B cell (primary cell): Measurements from ENCODE around the gene TMEM236. TPM values are rescaled to one million over a fixed set of nuclear protein-coding genes. Genes with fewer than 3 reads are reported as not detected.

Source experiments
- ATAC-seq: fragments of 200-7000 bp; cut with Tn5 transposase; one replicate; pipeline ENCODE4 v1.10.0; 2021; ENCODE audit warnings: low read depth, mild to moderate bottlenecking, moderate number of reproducible peaks, moderate library complexity
- CTCF ChIA-PET: fragments of 350-600 bp; sonication (Branson Sonifier 250); formaldehyde crosslinking; loops from one replicate; lab custom pipeline; 2021; ENCODE audit warnings: antibody characterized with exemption, inconsistent platforms; lab: Charles Lee
- POLR2A ChIA-PET: fragments of 350-600 bp; sonication (Branson Sonifier 250); formaldehyde crosslinking; loops from one replicate; lab custom pipeline; 2021; ENCODE audit warnings: antibody characterized with exemption; lab: Charles Lee
- DNase-seq: peaks from one replicate; pipeline ENCODE4 v3.0.0; 2013
- H2AFZ ChIP-seq: 2 replicates; pipeline ENCODE4 v1.6.1; 2012; ENCODE audit warnings: mild to moderate bottlenecking, low read depth, low read length; ENCODE audit not compliant: insufficient read depth, poor library complexity, severe bottlenecking
- H3K27ac ChIP-seq, 2 donors: 1 replicate in 1 of 2; 2 replicates in 1 of 2; pipeline ENCODE4 v1.5.1; 2012 to 2013; ENCODE audit warnings: low read length in 2 of 2, mild to moderate bottlenecking in 2 of 2, moderate library complexity in 1 of 2
- H3K27me3 ChIP-seq, 4 experiments: fragments of 200-600 bp in 1 of 4; sonication (generic) in 1 of 4; replicated peaks in 1 of 4; 1 replicate in 2 of 4; 2 replicates in 2 of 4; pipeline versions ENCODE4 v1.6.1 to v1.7.0; 2013 to 2016; ENCODE audit warnings: low read length in 3 of 4, mild to moderate bottlenecking in 2 of 4, mixed read lengths in 1 of 4, moderate library complexity in 1 of 4; ENCODE audit not compliant: insufficient read depth in 4 of 4, control insufficient read depth in 3 of 4; ENCODE audit errors: control extremely low read depth in 1 of 4
- H3K36me3 ChIP-seq, 2 experiments: replicated peaks in 1 of 2; 1 replicate in 1 of 2; 2 replicates in 1 of 2; pipeline versions ENCODE4 v1.6.1 to v1.7.1; 2013; ENCODE audit warnings: low read length in 1 of 2; ENCODE audit not compliant: insufficient read depth in 2 of 2, control insufficient read depth in 1 of 2; ENCODE audit errors: control extremely low read depth in 1 of 2, extremely low read depth in 1 of 2
- H3K4me1 ChIP-seq, 2 donors: fragments of 200-600 bp in 1 of 2; sonication (generic) in 1 of 2; 1 replicate in 1 of 2; 2 replicates in 1 of 2; pipeline versions ENCODE4 v1.5.1 to v1.6.1; 2013 to 2017; ENCODE audit warnings: low read length in 2 of 2; ENCODE audit not compliant: control insufficient read depth in 2 of 2, insufficient read depth in 2 of 2
- H3K4me2 ChIP-seq: replicated peaks from 2 replicates; pipeline ENCODE3; 2012; ENCODE audit warnings: mild to moderate bottlenecking, low read depth, low read length; ENCODE audit not compliant: poor library complexity, severe bottlenecking
- H3K4me3 ChIP-seq, 5 experiments: fragments of 200-600 bp in 1 of 5; sonication (generic) in 1 of 5; 1 replicate in 3 of 5; 2 replicates in 2 of 5; pipeline versions ENCODE4 v1.5.1 to v1.7.0; 2011 to 2016; ENCODE audit warnings: low read length in 4 of 5, mild to moderate bottlenecking in 4 of 5, low read depth in 2 of 5, control low read depth in 1 of 5, moderate library complexity in 1 of 5; ENCODE audit not compliant: insufficient read depth in 1 of 5; ENCODE audit errors: control extremely low read depth in 1 of 5, extremely low read depth in 1 of 5
- H3K79me2 ChIP-seq: fragments of 200-600 bp; sonication (generic); one replicate; pipeline ENCODE4 v1.6.0; 2016; ENCODE audit warnings: low read length; ENCODE audit not compliant: control insufficient read depth, insufficient read depth
- H3K9ac ChIP-seq: fragments of 200-600 bp; sonication (generic); 2 replicates; pipeline ENCODE4 v1.6.1; 2017; ENCODE audit warnings: mild to moderate bottlenecking, low read length, moderate library complexity
- H3K9me3 ChIP-seq, 3 donors: one replicate each; pipeline versions ENCODE4 v1.6.1 to v1.7.1; 2013; ENCODE audit warnings: low read length in 2 of 3; ENCODE audit not compliant: control insufficient read depth in 2 of 3, insufficient read depth in 1 of 3; ENCODE audit errors: control extremely low read depth in 1 of 3
- H4K20me1 ChIP-seq: 2 replicates; pipeline ENCODE4 v1.6.0; 2012; ENCODE audit warnings: mild to moderate bottlenecking, low read length; ENCODE audit not compliant: insufficient read depth, control insufficient read depth, poor library complexity, severe bottlenecking
- H3K27ac Mint-ChIP-seq: one replicate; pipeline ENCODE4 v1.8.0; 2021; ENCODE audit warnings: mixed read lengths
- H3K27me3 Mint-ChIP-seq: one replicate; pipeline ENCODE4 v1.8.0; 2021; ENCODE audit warnings: mixed read lengths
- H3K4me1 Mint-ChIP-seq: one replicate; pipeline ENCODE4 v1.8.0; 2021; ENCODE audit warnings: mixed read lengths
- H3K4me3 Mint-ChIP-seq: one replicate; pipeline ENCODE4 v1.8.0; 2021; ENCODE audit warnings: mixed read lengths
- H3K9me3 Mint-ChIP-seq: one replicate; pipeline ENCODE4 v1.8.0; 2022; ENCODE audit warnings: mixed read lengths; ENCODE audit not compliant: insufficient read depth
- EZH2 ChIP-seq: IDR thresholded peaks from 2 replicates; pipeline ENCODE4 v1.6.1; 2012; ENCODE audit warnings: borderline replicate concordance, low read depth, mild to moderate bottlenecking, moderate library complexity, low read length; ENCODE audit not compliant: insufficient read depth, poor library complexity, severe bottlenecking
- WGBS: methylation state at CpG from one replicate; pipeline ENCODE4 v1.1.5; 2013; ENCODE audit warnings: missing lambda C conversion rate; ENCODE audit not compliant: insufficient coverage; 5-methylcytosine and 5-hydroxymethylcytosine counted together
- intact Hi-C: fragments of 100-400 bp; cut with micrococcal nuclease; formaldehyde crosslinking; loops from one replicate; pipeline ENCODE4 v1.10.0; 2022
- polyA plus RNA-seq: library from polyadenylated mRNA; depleted of rRNA; stranded (reverse); fragments of >200 nt; gene quantifications from 2 replicates; pipeline ENCODE4 v1.2.3, GENCODE V29; 2012
- total RNA-seq, 2 donors: library from RNA; stranded (reverse); fragments of 120-200 nt in 1 of 2; gene quantifications; 1 replicate in 1 of 2; 2 replicates in 1 of 2; pipeline versions ENCODE4 v1.2.3 to v1.2.4, GENCODE V29; 2013 to 2022
- TF ChIP-seq, protein P1 (sequence below): fragments of 200-600 bp; IDR thresholded peaks from one replicate; pipeline ENCODE4 v1.8.0; 2022; ENCODE audit warnings: antibody characterized with exemption, mild to moderate bottlenecking

TMEM236 gene
- total and polyA plus RNA-seq, 2 donors (not counting 1 experiment from before 2014, with no cell fraction given): 0.09 to 0.27 TPM

DNA sequence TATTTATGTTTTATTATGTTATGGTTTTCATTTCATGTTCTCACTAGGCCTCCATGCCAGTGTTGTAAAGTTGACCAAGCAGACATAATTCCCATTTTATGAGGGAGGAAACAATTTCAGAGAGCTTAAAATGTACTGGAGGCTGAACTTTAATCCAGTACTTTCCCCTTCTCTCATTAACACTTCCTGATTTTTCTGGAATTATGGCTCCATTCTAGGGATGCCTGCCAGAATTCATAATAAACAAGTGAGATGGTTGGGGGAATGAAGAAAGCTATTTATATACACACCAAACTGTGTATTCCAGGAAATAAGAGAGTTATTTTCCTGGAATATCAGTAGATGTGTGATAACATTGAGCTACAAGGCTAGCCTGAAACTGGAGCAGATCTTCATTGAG, 6.9 kb downstream of the TMEM236 start:
- Histone ChIP-seq H3K9ac (no peak overlapping the region), H3K4me1 (peaks cover 3 to 8% of the 10 kb centered on the region in 2 donors), H3K27ac (no peak overlapping the region), H3K27me3 (no peaks in the 10 kb centered on the region), H3K36me3 (no peaks in the 10 kb centered on the region), H3K4me2 (no peak overlapping the region), H3K4me3 (no peak overlapping the region), H4K20me1 (no peaks in the 10 kb centered on the region), H3K9me3 (no peaks in the 10 kb centered on the region), H3K79me2 (no peaks in the 10 kb centered on the region), H2AFZ (no peak overlapping the region)
- Mint-ChIP-seq H3K27me3 (peaks cover 3% of the 10 kb centered on the region), H3K4me3 (no peak overlapping the region), H3K9me3 (no peaks in the 10 kb centered on the region), H3K4me1 (peaks cover 5% of the 10 kb centered on the region), H3K27ac (no peak overlapping the region)
- intact Hi-C loops: no loop called here
- POLR2A ChIA-PET: no interaction called here
- no peak for ATAC-seq
- CTCF ChIA-PET: no interaction called here
- TF ChIP-seq, protein P1, sequence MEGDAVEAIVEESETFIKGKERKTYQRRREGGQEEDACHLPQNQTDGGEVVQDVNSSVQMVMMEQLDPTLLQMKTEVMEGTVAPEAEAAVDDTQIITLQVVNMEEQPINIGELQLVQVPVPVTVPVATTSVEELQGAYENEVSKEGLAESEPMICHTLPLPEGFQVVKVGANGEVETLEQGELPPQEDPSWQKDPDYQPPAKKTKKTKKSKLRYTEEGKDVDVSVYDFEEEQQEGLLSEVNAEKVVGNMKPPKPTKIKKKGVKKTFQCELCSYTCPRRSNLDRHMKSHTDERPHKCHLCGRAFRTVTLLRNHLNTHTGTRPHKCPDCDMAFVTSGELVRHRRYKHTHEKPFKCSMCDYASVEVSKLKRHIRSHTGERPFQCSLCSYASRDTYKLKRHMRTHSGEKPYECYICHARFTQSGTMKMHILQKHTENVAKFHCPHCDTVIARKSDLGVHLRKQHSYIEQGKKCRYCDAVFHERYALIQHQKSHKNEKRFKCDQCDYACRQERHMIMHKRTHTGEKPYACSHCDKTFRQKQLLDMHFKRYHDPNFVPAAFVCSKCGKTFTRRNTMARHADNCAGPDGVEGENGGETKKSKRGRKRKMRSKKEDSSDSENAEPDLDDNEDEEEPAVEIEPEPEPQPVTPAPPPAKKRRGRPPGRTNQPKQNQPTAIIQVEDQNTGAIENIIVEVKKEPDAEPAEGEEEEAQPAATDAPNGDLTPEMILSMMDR: no peak
- no peak for TF ChIP-seq EZH2
- no peak for DNase-seq

DNA sequence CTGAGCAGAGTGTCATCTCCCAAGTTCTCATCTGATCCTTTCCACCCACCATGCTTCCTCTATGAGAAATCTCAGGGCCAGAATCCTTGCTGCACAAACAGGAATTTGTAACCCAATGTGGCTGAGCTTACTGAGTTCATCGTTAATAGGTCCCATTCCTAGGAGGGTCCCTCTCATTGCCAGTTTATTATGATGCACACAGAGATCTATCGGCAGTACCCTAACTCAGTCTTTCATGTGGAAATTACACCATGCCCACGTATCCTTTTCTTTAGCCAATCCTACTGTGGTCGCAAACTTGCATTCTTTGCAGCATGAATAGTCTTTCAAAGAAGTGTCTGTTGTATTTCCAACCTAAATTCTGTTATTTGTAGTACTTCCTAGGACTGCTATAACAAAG, 12.1 kb downstream of the TMEM236 start:
- Histone ChIP-seq H3K27ac (no peak overlapping the region), H3K4me3 (no peak overlapping the region), H3K4me2 (no peak overlapping the region), H3K79me2 (no peaks in the 10 kb centered on the region), H3K4me1 (no peaks in the 10 kb centered on the region), H3K9me3 (peaks cover 0 to 3% (median 0%) of the 10 kb centered on the region in 3 donors), H3K36me3 (no peaks in the 10 kb centered on the region), H3K9ac (no peak overlapping the region), H3K27me3 (no peaks in the 10 kb centered on the region), H4K20me1 (no peaks in the 10 kb centered on the region), H2AFZ (no peak overlapping the region)
- no peak for ATAC-seq
- POLR2A ChIA-PET: no interaction called here
- H3K27ac Mint-ChIP-seq: no peak overlapping the region
- WGBS: 96% methylated on average over 2 of the region's 4 CpGs
- CTCF ChIA-PET: interaction anchor here (1.0 kb wide), 1 partner anchor 20 kb away, joined by 3 read pairs; no protein-coding TSS in a partner anchor
- no peak overlapping the region for H3K4me3 Mint-ChIP-seq
- TF ChIP-seq, protein P1: no peak
- no peak for TF ChIP-seq EZH2
- H3K27me3 Mint-ChIP-seq: peaks cover 11% of the 10 kb centered on the region
- no peak for DNase-seq
- H3K4me1 Mint-ChIP-seq: no peaks in the 10 kb centered on the region
- H3K9me3 Mint-ChIP-seq: peaks cover 8% of the 10 kb centered on the region
- intact Hi-C loops: no loop called here
